IgD-negative memory B cell (primary cell): ENCODE data around the gene PHF21A. TPM values are rescaled to one million over a fixed set of nuclear protein-coding genes. Genes with fewer than 3 reads are reported as not detected.
A peak's percentile ranks its signal among the peaks of the same experiment; 100 is the strongest.

Experiments used
- H3K27ac Mint-ChIP-seq, 3 donors: one replicate each; pipeline ENCODE4 v1.8.0; 2020 to 2022; ENCODE audit warnings: mild to moderate bottlenecking in 3 of 3, mixed read lengths in 3 of 3, moderate library complexity in 1 of 3
- H3K27me3 Mint-ChIP-seq: one replicate; pipeline ENCODE4 v1.8.0; 2021; ENCODE audit warnings: mixed read lengths
- H3K36me3 Mint-ChIP-seq: one replicate; pipeline ENCODE4 v1.8.0; 2020; ENCODE audit warnings: mild to moderate bottlenecking, mixed read lengths
- H3K4me1 Mint-ChIP-seq, 3 donors: one replicate each; pipeline ENCODE4 v1.8.0; 2020 to 2022; ENCODE audit warnings: mixed read lengths in 3 of 3, mild to moderate bottlenecking in 1 of 3
- H3K4me3 Mint-ChIP-seq, 4 donors: one replicate each; pipeline ENCODE4 v1.8.0; 2020 to 2022; ENCODE audit warnings: mild to moderate bottlenecking in 4 of 4, mixed read lengths in 4 of 4, moderate library complexity in 3 of 4
- H3K9me3 Mint-ChIP-seq, 3 donors: one replicate each; pipeline ENCODE4 v1.8.0; 2020 to 2021; ENCODE audit warnings: mixed read lengths in 3 of 3, mild to moderate bottlenecking in 1 of 3
- polyA plus RNA-seq: library from polyadenylated mRNA; unstranded; fragments of 300-500 nt; fragmentation: Illumina TruSeq; gene quantifications from one replicate; pipeline ENCODE4 v1.2.3, GENCODE V29; 2021

PHF21A gene
- polyA plus RNA-seq, 1 donor from 2014 or later = 17.2 TPM

DNA sequence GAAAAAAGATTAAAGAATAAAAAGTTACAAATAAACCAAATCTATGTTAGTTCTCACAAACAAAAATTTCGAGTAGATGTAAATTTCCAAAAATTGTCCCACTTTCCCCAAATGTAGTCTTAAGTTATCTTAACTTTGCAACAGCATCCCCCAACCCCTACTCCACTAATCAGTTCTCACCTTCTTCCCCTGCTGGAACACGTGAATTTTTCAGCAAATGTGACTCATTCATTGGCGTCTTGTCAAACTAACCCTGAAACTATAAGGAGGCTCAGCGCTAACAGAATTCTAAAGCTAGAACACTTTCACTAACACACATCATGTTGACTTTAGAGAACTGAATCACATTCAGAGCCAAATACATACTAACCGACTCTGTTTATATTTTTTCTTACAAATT is 46.1 kb downstream of the PHF21A start:
- Mint-ChIP-seq H3K9me3 (no peaks in the 10 kb centered on the region), H3K27ac (no peak overlapping the region), H3K36me3 (peaks cover 5% of the 10 kb centered on the region), H3K4me3 (no peak overlapping the region), H3K4me1 (peaks cover 0 to 2% (median 0%) of the 10 kb centered on the region in 3 donors), H3K27me3 (no peaks in the 10 kb centered on the region)

DNA sequence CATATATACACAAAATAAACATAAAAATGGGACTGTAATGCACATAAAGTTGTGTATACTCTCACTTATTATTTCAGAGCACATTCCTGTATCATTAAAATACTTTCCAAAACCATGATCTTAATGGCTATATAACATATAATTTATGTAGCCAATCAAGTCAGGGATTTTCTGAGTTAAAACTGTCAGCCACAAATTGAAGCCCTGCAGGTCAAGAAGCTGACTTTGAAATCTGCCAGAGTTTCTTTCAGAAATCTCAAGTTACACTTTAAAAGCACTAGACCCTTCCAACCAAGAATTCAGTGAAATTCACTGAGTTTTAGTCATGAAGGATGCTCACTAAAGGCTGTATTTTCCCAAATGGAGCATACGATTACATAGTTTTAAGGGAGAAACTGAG is 47.6 kb downstream of the PHF21A start:
- H3K27ac Mint-ChIP-seq = no peak overlapping the region
- H3K36me3 Mint-ChIP-seq = peaks cover 5% of the 10 kb centered on the region
- H3K27me3 Mint-ChIP-seq = no peaks in the 10 kb centered on the region
- H3K4me1 Mint-ChIP-seq = peaks cover 0 to 2% (median 0%) of the 10 kb centered on the region in 3 donors
- no peaks in the 10 kb centered on the region for H3K9me3 Mint-ChIP-seq
- no peak overlapping the region for H3K4me3 Mint-ChIP-seq

- Mint-ChIP-seq H3K36me3 (peaks cover 5% of the 10 kb centered on the region), H3K4me3 (no peak overlapping the region), H3K27ac (peak overlapping the region in 1 of 3 donors; percentile 69)
Observed at GRCh38 chr11:46072172-46072964, 48.9 kb downstream of the PHF21A start.

DNA sequence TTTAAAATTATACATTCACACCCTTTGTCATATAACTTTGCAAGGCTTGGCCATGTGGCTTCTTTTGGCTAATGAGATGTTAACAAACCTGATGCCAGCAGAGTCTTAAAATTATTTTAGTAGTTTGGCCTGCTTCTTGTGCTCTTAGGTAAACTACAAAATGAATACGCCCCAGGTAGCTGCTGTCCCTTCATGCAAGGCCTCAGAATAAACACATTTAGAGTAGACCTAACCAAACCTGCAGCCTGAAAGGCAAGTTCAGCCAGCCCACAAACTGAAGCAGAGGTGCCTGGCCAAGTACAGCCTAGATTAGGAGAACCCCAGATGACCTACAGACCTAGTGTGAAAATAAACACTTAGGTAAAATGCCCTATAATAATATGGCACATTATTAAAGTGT is 50.2 kb downstream of the PHF21A start:
- Mint-ChIP-seq H3K4me3 (no peak overlapping the region), H3K27ac (no peak overlapping the region), H3K4me1 (peaks cover 0 to 7% (median 4%) of the 10 kb centered on the region in 3 donors), H3K27me3 (no peaks in the 10 kb centered on the region), H3K36me3 (peaks cover 8% of the 10 kb centered on the region), H3K9me3 (no peaks in the 10 kb centered on the region)

More at GRCh38 chr11:46072172-46072964, 48.9 kb downstream of the PHF21A start:
- Mint-ChIP-seq H3K9me3 (no peaks in the 10 kb centered on the region), H3K4me1 (peaks cover 0 to 7% (median 4%) of the 10 kb centered on the region in 3 donors), H3K27me3 (no peaks in the 10 kb centered on the region)

- Mint-ChIP-seq H3K9me3 (no peaks in the 10 kb centered on the region), H3K27ac (no peak overlapping the region), H3K36me3 (peaks cover 10% of the 10 kb centered on the region), H3K27me3 (no peaks in the 10 kb centered on the region), H3K4me3 (no peak overlapping the region), H3K4me1 (peaks cover 0 to 7% (median 4%) of the 10 kb centered on the region in 3 donors)
Observed at GRCh38 chr11:46069595-46069994, 51.7 kb downstream of the PHF21A start.

- no peak overlapping the region for H3K27ac Mint-ChIP-seq
- no peaks in the 10 kb centered on the region for H3K9me3 Mint-ChIP-seq
- H3K4me1 Mint-ChIP-seq = peaks cover 0 to 7% (median 2%) of the 10 kb centered on the region in 3 donors
- H3K27me3 Mint-ChIP-seq = no peaks in the 10 kb centered on the region
- H3K36me3 Mint-ChIP-seq = peaks cover 18% of the 10 kb centered on the region
- H3K4me3 Mint-ChIP-seq = peak overlapping the region in 1 of 4 donors; percentile 44
Observed at GRCh38 chr11:46066335-46066734, 54.9 kb downstream of the PHF21A start.

- H3K36me3 Mint-ChIP-seq = peaks cover 22% of the 10 kb centered on the region
- H3K9me3 Mint-ChIP-seq = no peaks in the 10 kb centered on the region
- no peak overlapping the region for H3K4me3 Mint-ChIP-seq
- peaks cover 1 to 7% (median 2%) of the 10 kb centered on the region in 3 donors for H3K4me1 Mint-ChIP-seq
- H3K27me3 Mint-ChIP-seq = no peaks in the 10 kb centered on the region
- H3K27ac Mint-ChIP-seq = no peak overlapping the region
Observed at GRCh38 chr11:46065681-46066080, 55.6 kb downstream of the PHF21A start.

DNA sequence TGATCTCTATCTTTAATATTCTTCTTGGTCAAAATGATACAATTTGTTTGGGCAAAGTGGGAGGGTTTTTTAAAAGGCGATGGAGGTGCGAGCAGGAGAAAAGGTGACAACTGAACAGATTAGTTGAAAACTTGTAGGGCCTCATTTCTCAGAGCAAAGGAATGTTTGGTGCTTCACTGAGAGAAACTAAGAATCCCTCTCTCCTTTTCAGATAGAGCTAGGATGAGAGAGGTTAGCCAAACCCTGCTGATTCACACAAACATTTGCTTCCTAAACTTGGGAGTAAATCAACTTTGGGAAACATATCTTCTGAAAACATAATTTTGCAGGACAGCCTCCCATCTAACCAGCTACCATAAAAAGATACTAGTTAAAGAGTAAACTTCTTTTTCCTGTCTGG is 57.0 kb downstream of the PHF21A start:
- Mint-ChIP-seq H3K27ac (no peak overlapping the region), H3K4me3 (no peak overlapping the region), H3K4me1 (peaks cover 1 to 7% (median 2%) of the 10 kb centered on the region in 3 donors), H3K9me3 (no peaks in the 10 kb centered on the region), H3K36me3 (peaks cover 25% of the 10 kb centered on the region), H3K27me3 (no peaks in the 10 kb centered on the region)

DNA sequence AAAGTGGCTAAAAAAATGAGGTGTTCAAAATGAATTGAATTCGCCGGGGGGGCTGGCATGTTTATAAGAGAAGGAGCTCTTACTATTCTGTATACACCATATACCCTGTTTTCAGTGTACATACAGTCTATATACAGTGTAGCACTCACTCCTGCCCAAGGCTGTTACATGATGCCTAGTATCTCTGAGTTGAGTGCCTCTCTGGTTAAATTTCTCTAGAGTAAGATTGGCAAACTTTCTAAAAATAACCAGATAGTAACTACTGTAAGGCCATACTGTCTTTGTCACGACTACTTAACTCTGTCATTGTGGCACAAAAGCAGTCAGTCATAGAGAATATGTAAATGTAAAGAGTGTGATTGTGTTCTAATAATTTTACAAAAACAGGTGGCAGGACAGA is 58.1 kb downstream of the PHF21A start:
- Mint-ChIP-seq H3K9me3 (no peaks in the 10 kb centered on the region), H3K36me3 (peaks cover 25% of the 10 kb centered on the region), H3K4me1 (peaks cover 0 to 6% (median 1%) of the 10 kb centered on the region in 3 donors), H3K4me3 (no peak overlapping the region), H3K27ac (no peak overlapping the region), H3K27me3 (no peaks in the 10 kb centered on the region)

GRCh38 chr11:46060013-46060412 is 61.2 kb downstream of the PHF21A start:
- no peak overlapping the region for H3K4me3 Mint-ChIP-seq
- H3K9me3 Mint-ChIP-seq = no peaks in the 10 kb centered on the region
- H3K27me3 Mint-ChIP-seq = no peaks in the 10 kb centered on the region
- H3K36me3 Mint-ChIP-seq = peaks cover 19% of the 10 kb centered on the region
- H3K27ac Mint-ChIP-seq = no peak overlapping the region
- peaks cover 0 to 4% (median 0%) of the 10 kb centered on the region in 3 donors for H3K4me1 Mint-ChIP-seq

DNA sequence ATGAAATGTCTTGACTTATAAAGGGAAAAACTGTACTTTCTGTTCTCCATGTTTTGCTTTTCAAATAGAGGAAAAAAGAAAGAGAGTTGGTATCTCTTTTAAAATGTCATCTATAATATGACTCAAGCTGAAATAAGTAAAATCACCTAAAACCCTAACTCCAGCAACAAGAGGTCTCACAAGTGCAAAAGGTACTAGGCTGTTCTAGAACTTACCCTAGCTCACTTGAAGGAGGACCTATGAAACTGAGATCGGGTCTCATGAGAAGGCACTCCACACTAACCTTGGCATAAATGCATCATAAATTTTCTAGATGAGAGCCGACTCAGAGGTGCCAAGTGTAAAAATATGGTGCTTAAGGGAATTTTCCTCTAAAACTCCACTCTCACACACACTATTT is 63.8 kb downstream of the PHF21A start:
- Mint-ChIP-seq H3K27me3 (no peaks in the 10 kb centered on the region), H3K27ac (peak overlapping the region in 1 of 3 donors; percentile 13), H3K9me3 (no peaks in the 10 kb centered on the region), H3K4me3 (no peak overlapping the region), H3K4me1 (peaks cover 0 to 4% (median 3%) of the 10 kb centered on the region in 3 donors), H3K36me3 (peaks cover 19% of the 10 kb centered on the region)

GRCh38 chr11:46055371-46055770 is 65.9 kb downstream of the PHF21A start:
- Mint-ChIP-seq H3K36me3 (peaks cover 6% of the 10 kb centered on the region), H3K9me3 (no peaks in the 10 kb centered on the region), H3K27ac (no peak overlapping the region), H3K27me3 (no peaks in the 10 kb centered on the region), H3K4me1 (peaks cover 0 to 3% (median 2%) of the 10 kb centered on the region in 3 donors), H3K4me3 (no peak overlapping the region)

DNA sequence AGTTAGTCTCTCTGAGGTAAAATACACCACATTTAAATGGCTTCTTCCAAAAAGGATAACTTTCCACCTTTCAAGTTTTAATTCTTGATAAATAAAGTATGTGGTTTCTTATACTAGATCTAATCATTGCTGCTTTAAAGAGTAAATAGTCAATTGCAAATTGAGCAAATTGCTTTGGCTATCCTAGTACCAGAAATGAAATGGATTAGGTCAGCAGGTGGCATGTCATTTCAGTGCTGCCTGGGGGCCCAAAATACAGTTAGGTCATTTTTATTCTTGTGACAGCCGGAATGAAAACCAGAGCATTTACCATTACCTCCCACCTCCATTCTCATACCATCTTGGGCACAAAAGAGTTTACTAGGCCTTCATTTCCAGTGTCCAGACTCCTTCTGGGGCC is 70.2 kb downstream of the PHF21A start:
- Mint-ChIP-seq H3K4me1 (peaks cover 0 to 3% (median 0%) of the 10 kb centered on the region in 3 donors), H3K36me3 (peaks cover 16% of the 10 kb centered on the region), H3K4me3 (no peak overlapping the region), H3K27ac (no peak overlapping the region), H3K27me3 (no peaks in the 10 kb centered on the region), H3K9me3 (peaks cover 0 to 2% (median 0%) of the 10 kb centered on the region in 3 donors)

GRCh38 chr11:46050662-46051061 is 70.6 kb downstream of the PHF21A start:
- H3K27me3 Mint-ChIP-seq = no peaks in the 10 kb centered on the region
- peaks cover 0 to 2% (median 0%) of the 10 kb centered on the region in 3 donors for H3K9me3 Mint-ChIP-seq
- peaks cover 18% of the 10 kb centered on the region for H3K36me3 Mint-ChIP-seq
- no peak overlapping the region for H3K27ac Mint-ChIP-seq
- H3K4me3 Mint-ChIP-seq = no peak overlapping the region
- peaks cover 0 to 3% (median 0%) of the 10 kb centered on the region in 3 donors for H3K4me1 Mint-ChIP-seq

- H3K36me3 Mint-ChIP-seq = peaks cover 18% of the 10 kb centered on the region
Observed at GRCh38 chr11:46050003-46050461, 71.2 kb downstream of the PHF21A start.

More at GRCh38 chr11:46050003-46050461, 71.2 kb downstream of the PHF21A start:
- H3K4me1 Mint-ChIP-seq = peaks cover 0 to 4% (median 3%) of the 10 kb centered on the region in 3 donors
- no peak overlapping the region for H3K4me3 Mint-ChIP-seq
- H3K9me3 Mint-ChIP-seq = peaks cover 0 to 2% (median 0%) of the 10 kb centered on the region in 3 donors
- no peak overlapping the region for H3K27ac Mint-ChIP-seq
- H3K27me3 Mint-ChIP-seq = no peaks in the 10 kb centered on the region
